Endothelial cell (in vitro differentiated cells): ENCODE data around the gene TENM4. TPM values are rescaled to one million over a fixed set of nuclear protein-coding genes. Genes with fewer than 3 reads are reported as not detected.

Experiments used
- DNase-seq: peaks from one replicate; pipeline ENCODE4 v3.0.0; 2021; ENCODE audit warnings: low spot score
- H3K27ac Mint-ChIP-seq: one replicate; pipeline ENCODE4 v1.8.0; 2021; ENCODE audit warnings: mixed read lengths, inconsistent platforms; ENCODE audit not compliant: unreplicated experiment
- H3K27me3 Mint-ChIP-seq: one replicate; pipeline ENCODE4 v1.8.0; 2021; ENCODE audit warnings: mild to moderate bottlenecking, moderate library complexity, mixed read lengths, inconsistent platforms; ENCODE audit not compliant: unreplicated experiment
- H3K36me3 Mint-ChIP-seq: one replicate; pipeline ENCODE4 v1.8.0; 2021; ENCODE audit warnings: mild to moderate bottlenecking, low read depth, mixed read lengths, inconsistent platforms; ENCODE audit not compliant: unreplicated experiment
- H3K4me1 Mint-ChIP-seq: one replicate; pipeline ENCODE4 v1.8.0; 2021; ENCODE audit warnings: mild to moderate bottlenecking, mixed read lengths, inconsistent platforms; ENCODE audit not compliant: unreplicated experiment
- H3K4me3 Mint-ChIP-seq: one replicate; pipeline ENCODE4 v1.8.0; 2021; ENCODE audit warnings: mild to moderate bottlenecking, mixed read lengths, inconsistent platforms; ENCODE audit not compliant: unreplicated experiment
- H3K9me3 Mint-ChIP-seq: one replicate; pipeline ENCODE4 v1.8.0; 2021; ENCODE audit warnings: mixed read lengths, inconsistent platforms; ENCODE audit not compliant: unreplicated experiment
- total RNA-seq: library from RNA; stranded (reverse); fragmentation: NEBNext Ultra II Directional; extraction: Animal tissue kit (Norgen Biotek cat#: 25700); gene quantifications from one replicate; pipeline ENCODE4 v1.2.1, GENCODE V29; 2021; ENCODE audit not compliant: unreplicated experiment
- TF ChIP-seq, protein P1 (sequence below): fragments of 200-600 bp; sonication (generic); IDR thresholded peaks from one replicate; pipeline ENCODE4 v1.5.0; 2021; ENCODE audit warnings: antibody characterized with exemption; ENCODE audit not compliant: unreplicated experiment

TENM4 gene
- total RNA-seq, 1 donor from 2014 or later: 1.8 TPM

DNA sequence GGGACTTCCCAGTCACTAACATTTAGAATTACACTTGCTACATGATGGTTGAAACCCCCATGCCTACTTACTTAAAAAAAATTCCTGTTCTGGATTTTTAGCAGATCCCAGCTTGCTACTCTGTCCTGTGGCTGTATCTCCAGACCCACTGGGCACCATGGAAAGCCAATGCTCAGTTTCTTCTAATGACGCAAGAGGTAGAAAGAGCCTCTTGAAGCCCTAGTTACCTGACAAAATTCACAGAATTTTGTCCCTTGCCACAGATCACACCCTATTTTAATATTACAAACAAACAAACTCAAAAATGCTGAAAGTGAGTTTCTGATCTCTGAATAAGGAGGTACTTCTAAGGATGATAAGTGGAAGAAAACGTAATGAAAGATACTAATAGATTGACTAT lies 24.3 kb upstream of the TENM4 start:
- no peak for DNase-seq
- Mint-ChIP-seq H3K27me3 (no peaks in the 10 kb centered on the region), H3K27ac (no peak overlapping the region), H3K9me3 (no peaks in the 10 kb centered on the region), H3K4me3 (no peak overlapping the region), H3K4me1 (no peaks in the 10 kb centered on the region), H3K36me3 (no peaks in the 10 kb centered on the region)
- TF ChIP-seq, protein P1, sequence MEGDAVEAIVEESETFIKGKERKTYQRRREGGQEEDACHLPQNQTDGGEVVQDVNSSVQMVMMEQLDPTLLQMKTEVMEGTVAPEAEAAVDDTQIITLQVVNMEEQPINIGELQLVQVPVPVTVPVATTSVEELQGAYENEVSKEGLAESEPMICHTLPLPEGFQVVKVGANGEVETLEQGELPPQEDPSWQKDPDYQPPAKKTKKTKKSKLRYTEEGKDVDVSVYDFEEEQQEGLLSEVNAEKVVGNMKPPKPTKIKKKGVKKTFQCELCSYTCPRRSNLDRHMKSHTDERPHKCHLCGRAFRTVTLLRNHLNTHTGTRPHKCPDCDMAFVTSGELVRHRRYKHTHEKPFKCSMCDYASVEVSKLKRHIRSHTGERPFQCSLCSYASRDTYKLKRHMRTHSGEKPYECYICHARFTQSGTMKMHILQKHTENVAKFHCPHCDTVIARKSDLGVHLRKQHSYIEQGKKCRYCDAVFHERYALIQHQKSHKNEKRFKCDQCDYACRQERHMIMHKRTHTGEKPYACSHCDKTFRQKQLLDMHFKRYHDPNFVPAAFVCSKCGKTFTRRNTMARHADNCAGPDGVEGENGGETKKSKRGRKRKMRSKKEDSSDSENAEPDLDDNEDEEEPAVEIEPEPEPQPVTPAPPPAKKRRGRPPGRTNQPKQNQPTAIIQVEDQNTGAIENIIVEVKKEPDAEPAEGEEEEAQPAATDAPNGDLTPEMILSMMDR: no peak

DNA sequence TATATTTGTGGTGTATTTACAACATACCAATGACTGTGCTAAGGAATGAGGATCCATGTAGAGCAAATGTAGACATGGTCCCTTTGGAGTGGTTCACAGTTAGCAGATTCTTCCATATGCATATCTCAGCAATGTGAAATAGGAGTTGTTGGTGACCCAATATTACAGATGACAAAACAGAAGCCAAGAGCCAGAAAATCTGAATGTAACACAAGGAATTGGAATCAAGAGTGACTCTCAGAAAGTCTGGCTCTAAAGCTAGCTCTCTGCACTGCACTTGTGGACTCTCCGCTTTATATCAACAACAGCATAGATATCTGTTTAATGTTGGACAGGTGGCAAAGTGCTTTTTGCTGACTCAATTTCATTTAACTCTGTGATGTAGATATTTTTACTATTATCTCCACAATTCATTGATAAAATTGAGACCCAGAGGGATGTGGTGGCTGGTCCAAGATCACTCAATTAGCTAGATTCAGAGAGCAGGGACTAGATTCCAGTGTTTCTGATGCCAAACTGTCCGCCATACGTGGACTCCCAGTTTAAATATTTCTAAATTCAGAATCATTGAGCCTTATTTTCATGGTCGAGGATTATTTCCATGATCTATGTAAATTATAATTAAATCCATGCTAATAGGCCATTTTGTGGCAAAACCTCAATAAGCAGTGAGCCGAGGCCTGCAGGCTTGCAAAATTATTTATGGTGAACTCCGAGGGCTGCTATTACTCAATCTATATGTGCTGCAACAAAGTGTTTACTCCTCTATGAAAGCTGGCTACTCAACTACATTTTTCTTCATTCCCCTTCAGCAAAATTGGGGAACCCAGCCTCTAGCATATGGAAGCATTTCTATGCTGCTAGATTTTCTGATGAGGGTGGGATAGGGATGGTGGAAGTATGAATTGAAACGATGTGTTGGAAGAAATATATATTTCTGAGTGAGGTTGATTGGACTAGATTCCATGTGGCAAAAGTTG lies 21.1 kb upstream of the TENM4 start:
- Mint-ChIP-seq H3K27ac (no peak overlapping the region), H3K4me3 (no peak overlapping the region), H3K27me3 (no peaks in the 10 kb centered on the region), H3K9me3 (no peaks in the 10 kb centered on the region), H3K36me3 (no peaks in the 10 kb centered on the region), H3K4me1 (no peaks in the 10 kb centered on the region)
- no peak for DNase-seq
- TF ChIP-seq, protein P1: no peak

DNA sequence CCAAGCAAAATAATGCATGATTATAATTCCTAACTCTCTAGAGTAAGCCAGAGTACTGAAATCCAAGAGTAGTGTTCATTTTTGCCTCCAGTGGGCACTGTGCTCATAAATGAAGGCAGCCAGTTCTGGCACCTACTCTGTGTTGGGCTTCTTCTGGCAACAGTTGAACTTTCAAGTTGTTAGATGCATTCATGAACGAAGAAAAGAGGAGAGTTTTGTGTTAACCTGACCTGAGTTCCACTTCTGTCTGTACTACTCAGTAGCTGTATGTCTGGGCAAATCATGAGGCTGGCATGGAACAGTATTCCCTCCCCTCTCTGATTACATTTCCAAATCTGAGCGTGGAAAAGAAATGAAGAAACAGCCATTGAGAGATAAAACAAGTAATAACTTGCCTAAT lies 20.3 kb upstream of the TENM4 start:
- H3K9me3 Mint-ChIP-seq: no peaks in the 10 kb centered on the region
- H3K27ac Mint-ChIP-seq: no peak overlapping the region
- H3K36me3 Mint-ChIP-seq: no peaks in the 10 kb centered on the region
- DNase-seq: peak; percentile 42
- TF ChIP-seq, protein P1: peak; percentile 46
- no peaks in the 10 kb centered on the region for H3K27me3 Mint-ChIP-seq
- peaks cover 3% of the 10 kb centered on the region for H3K4me1 Mint-ChIP-seq
- no peak overlapping the region for H3K4me3 Mint-ChIP-seq

DNA sequence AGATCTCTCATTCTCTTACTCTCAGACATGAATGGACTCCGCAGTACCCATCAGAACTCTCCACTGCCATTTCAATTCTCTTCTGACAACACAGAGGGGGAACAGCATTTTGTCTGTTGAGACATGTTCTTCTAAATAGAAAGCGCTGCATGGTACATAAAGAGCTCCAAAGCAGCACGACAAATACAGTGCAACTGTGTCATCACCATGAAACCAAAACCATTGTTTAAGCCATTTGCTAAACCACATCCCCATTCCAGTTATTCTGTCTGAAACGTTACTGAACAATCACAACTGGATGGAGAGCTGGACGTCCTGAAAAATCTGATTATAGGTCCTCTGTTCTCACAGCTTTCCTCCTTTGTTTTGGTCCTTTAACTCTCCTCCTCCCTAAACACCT lies 17.9 kb upstream of the TENM4 start:
- H3K4me3 Mint-ChIP-seq: no peak overlapping the region
- H3K4me1 Mint-ChIP-seq: peaks cover 3% of the 10 kb centered on the region
- no peak overlapping the region for H3K27ac Mint-ChIP-seq
- no peaks in the 10 kb centered on the region for H3K36me3 Mint-ChIP-seq
- TF ChIP-seq, protein P1: no peak
- no peak for DNase-seq
- no peaks in the 10 kb centered on the region for H3K9me3 Mint-ChIP-seq
- H3K27me3 Mint-ChIP-seq: no peaks in the 10 kb centered on the region

DNA sequence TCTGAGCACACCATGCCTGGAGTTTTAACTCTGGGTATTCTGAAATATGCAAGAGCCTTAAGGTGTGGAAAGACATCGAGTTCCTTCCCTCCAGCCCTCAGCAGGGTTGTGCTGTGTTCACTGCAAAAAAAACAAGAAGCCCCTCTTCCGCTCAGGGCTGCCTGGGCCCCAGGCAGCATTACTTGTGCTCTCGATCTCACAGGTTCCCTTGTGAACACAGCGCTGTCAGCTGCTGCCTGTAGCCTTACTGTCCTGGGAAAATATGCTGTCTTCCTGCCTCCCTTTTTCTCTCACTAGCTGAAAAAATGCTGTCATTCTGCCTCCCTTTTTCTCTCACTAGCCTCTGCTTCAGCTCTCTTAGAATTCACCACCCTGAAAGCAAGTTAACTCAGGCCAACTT lies 15.7 kb upstream of the TENM4 start:
- Mint-ChIP-seq H3K9me3 (no peaks in the 10 kb centered on the region), H3K36me3 (no peaks in the 10 kb centered on the region), H3K27me3 (no peaks in the 10 kb centered on the region), H3K4me3 (no peak overlapping the region), H3K4me1 (peaks cover 3% of the 10 kb centered on the region), H3K27ac (no peak overlapping the region)
- DNase-seq: no peak
- TF ChIP-seq, protein P1: no peak
